SH-SY5Y (cell line): ENCODE measurements around the gene ECI1.

Experiments used
- GATA2 ChIP-seq: IDR thresholded peaks from 2 replicates; pipeline ENCODE4 v1.6.1; 2011; ENCODE audit warnings: mild to moderate bottlenecking, low read depth, low read length
- GATA3 ChIP-seq: IDR thresholded peaks from 2 replicates; pipeline ENCODE4 v1.6.1; 2011; ENCODE audit warnings: low read depth, mild to moderate bottlenecking, low read length, moderate library complexity

The ECI1 gene

GRCh38 chr16:2234813-2235170 lies 16.6 kb downstream of the ECI1 start:
- TF ChIP-seq GATA3 (no peak), GATA2 (no peak)

GRCh38 chr16:2233872-2234812 lies 17.2 kb downstream of the ECI1 start:
- TF ChIP-seq GATA2 = no peak
- TF ChIP-seq GATA3 = no peak

GRCh38 chr16:2233046-2233775 lies 18.2 kb downstream of the ECI1 start:
- no peak for TF ChIP-seq GATA3
- no peak for TF ChIP-seq GATA2

GRCh38 chr16:2232094-2232990 lies 19.0 kb downstream of the ECI1 start:
- TF ChIP-seq GATA2 (no peak), GATA3 (no peak)

DNA sequence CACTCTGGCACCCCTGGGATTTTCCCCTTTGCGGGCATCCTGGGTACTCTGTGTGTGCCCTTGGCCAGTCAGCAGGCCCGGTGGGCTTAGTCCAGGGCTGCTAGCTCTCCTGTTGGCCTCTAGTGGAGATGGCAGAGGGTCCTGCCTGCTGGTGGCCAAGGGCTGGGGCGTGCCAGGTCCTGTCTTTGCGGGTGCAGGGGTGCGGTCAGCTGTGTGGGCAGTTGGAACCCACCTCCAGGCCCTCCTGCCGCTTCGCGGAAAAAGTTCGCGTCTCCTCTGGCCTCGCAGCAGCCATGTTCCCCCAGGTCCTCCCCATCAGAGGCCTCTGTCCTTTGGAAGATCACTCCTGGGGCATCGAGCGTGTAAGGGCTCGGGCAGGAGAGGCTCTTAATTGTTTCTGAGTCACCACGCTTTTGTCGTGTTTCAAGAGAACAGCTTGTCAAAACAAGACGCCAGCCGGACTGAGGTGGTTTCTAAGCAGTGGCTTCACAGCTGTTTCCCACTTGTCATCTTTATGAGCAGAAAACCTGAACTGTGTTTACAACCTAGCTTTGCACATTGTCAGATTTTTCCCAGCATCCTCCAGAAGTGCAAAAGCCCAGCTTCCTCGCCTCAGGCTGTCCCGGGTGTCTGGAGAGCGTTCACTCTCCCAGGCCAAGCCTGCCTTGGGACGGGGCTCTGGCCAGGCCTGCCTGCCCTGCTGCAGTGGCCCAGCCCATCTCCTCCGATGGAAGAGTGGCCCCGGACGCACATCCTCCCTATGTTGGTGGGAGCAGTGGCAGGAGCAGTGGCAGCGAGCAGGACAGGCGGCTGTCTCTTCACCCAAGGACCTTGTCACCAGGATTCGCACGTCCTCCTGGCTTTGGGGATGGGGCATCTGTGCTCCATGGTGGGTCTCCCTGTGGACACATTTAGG lies 20.1 kb downstream of the ECI1 start:
- no peak for TF ChIP-seq GATA3

DNA sequence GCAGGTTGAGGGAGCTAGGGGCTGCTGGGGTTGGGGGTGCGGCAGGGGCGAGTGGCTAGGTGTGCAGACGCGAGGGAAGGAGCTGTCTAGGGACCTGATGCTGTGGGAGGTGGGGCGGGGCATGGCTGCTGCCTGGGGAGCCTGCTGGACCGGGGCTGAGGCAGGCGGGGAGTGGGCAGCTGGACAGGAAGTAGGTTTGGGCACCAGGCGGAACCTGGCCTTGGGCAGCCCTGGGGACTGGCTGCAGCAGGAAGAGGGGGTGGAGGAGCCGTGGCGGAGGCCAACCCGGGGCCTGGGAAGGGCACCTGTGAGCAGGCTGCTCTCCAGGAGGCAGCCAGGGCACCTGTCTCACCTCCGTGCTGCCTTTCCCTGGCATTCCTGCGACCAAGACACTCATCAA lies 21.0 kb downstream of the ECI1 start:
- no peak for TF ChIP-seq GATA2
- no peak for TF ChIP-seq GATA3

GRCh38 chr16:2229632-2230250 lies 21.6 kb downstream of the ECI1 start:
- TF ChIP-seq GATA2 (no peak), GATA3 (no peak)

DNA sequence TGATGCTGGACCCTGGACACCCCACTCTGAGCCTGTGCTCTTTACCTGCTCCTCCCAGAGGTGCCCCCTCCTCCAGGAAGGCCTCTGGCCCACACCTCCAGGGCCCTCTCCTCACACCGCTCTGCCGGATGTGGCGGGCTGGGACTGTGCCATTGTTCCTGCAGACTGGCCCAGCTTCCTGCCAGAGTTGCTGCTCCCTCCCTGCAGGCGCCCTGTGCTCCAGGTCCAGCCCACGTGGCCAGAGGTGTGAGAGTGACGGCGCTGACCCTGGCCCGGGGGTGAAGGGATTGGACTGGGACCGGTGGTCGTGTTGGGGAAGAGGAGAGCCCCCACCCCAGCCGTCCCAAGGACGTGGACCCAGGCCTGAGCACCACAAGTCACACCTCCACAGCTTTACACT lies 22.3 kb downstream of the ECI1 start:
- TF ChIP-seq GATA3 (no peak), GATA2 (no peak)

GRCh38 chr16:2228161-2228824 lies 23.1 kb downstream of the ECI1 start:
- no peak for TF ChIP-seq GATA3

DNA sequence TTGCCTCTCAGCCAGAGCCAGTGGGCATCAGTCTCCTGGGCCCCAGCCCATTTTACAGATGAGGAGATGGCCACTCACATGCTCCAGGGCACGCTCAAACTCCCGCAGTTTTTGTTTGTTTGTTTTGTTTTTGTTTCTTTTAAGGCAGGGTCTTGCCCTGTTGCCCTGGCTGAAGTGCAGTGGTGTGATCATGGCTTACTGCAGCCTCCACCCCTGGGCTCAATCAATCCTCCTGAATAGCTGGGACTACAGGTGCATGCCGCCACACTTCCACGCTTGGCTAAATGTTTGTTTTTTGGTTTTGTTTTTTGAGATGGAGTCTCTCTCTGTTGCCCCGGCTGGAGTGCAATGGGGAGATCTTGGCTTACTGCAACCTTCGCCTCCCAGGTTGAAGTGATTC lies 24.5 kb downstream of the ECI1 start:
- TF ChIP-seq GATA3 = no peak
- no peak for TF ChIP-seq GATA2

- TF ChIP-seq GATA3 = no peak
- no peak for TF ChIP-seq GATA2
Measured at GRCh38 chr16:2226245-2226793, 25.1 kb downstream of the ECI1 start.

DNA sequence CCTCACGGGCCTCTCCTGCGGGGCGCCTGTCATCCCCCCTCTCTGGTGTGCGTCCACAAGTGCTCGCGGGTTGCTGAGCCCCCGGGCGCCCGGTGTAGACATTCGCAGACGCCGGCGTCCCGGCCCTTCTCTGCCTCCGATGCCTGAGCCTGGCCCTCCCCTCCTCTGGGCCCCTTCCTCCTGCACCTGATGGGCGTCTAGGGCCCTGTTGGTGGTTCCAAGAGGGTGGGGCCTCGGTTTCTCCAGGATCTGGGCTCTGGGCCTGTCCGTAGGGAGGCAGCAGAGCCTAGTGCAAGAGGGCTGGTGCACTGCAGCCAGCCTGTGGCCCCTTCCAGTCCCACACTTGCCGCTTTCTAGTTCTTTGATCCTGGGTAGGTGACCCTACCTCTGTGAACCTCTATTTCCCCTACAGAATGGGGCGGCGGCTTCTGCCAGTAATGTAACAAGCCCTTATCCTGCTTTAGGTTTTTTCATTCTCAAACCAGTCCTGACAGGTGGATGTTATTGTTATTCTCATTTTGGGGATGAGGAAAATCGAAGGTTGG lies 27.4 kb downstream of the ECI1 start:
- no peak for TF ChIP-seq GATA3
- TF ChIP-seq GATA2 = no peak
